HL-60 (cell line): ENCODE data around the gene ABCB1.

ENCODE experiments used
- DNase-seq, 2 experiments: peaks; one replicate each; pipeline ENCODE4 v3.0.0-alpha.2; 2010 to 2020; ENCODE audit warnings: low read depth in 1 of 2, low spot score in 1 of 2
- H3K27ac ChIP-seq: fragments of 250-450 bp; sonication (Bioruptor Pico); replicated peaks from 2 replicates; pipeline ENCODE4 v1.5.1; 2020; ENCODE audit warnings: mild to moderate bottlenecking, moderate library complexity
- H3K27me3 ChIP-seq: fragments of 250-450 bp; sonication (Bioruptor Pico); 2 replicates; pipeline ENCODE4 v1.5.1; 2021; ENCODE audit warnings: mild to moderate bottlenecking, moderate library complexity; ENCODE audit not compliant: insufficient read depth, poor library complexity, severe bottlenecking
- H3K4me3 ChIP-seq: replicated peaks from 2 replicates; pipeline ENCODE4 v1.5.1; 2011; ENCODE audit warnings: mild to moderate bottlenecking, control low read depth, low read length; ENCODE audit not compliant: insufficient read depth
- GABPA ChIP-seq: IDR thresholded peaks from 2 replicates; pipeline ENCODE4 v1.6.1; 2012; ENCODE audit warnings: low read depth
- POLR2AphosphoS5 ChIP-seq: IDR thresholded peaks from 2 replicates; pipeline ENCODE4 v1.6.1; 2012; ENCODE audit warnings: low read depth
- SPI1 ChIP-seq: IDR thresholded peaks from 2 replicates; pipeline ENCODE4 v1.6.1; 2012; ENCODE audit warnings: low read depth, mild to moderate bottlenecking, borderline replicate concordance
- TF ChIP-seq, protein P1 (sequence below): IDR thresholded peaks from 2 replicates; pipeline ENCODE4 v1.6.1; 2012; ENCODE audit warnings: low read depth; ENCODE audit not compliant: insufficient replicate concordance
- TF ChIP-seq, protein P2 (sequence below): IDR thresholded peaks from one replicate; pipeline ENCODE4 v1.5.1; 2011; ENCODE audit warnings: low read length, control low read depth, inconsistent platforms; ENCODE audit not compliant: insufficient read depth

The ABCB1 gene

DNA sequence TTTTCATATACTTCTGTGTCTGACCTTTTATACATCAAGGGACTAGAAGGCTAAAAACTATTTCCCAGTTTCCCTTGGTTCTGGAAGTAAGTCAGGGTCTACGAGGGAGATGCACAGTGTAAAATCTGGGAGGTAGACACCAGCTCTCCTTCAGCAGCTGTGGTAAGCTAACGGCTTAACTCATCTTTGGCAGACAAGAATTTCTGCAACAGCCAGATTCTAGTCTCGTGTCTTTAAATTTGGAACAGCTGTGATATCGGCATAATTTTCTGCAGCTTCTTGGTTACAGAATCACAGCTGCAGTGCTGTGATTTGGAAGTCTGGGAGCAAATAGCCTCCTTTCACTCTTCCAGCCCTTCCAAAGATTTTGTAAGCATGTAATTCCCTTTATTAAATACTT lies 87.8 kb downstream of the ABCB1 start:
- no peak for DNase-seq
- TF ChIP-seq SPI1 = no peak
- no peak for TF ChIP-seq POLR2AphosphoS5
- TF ChIP-seq, protein P1, sequence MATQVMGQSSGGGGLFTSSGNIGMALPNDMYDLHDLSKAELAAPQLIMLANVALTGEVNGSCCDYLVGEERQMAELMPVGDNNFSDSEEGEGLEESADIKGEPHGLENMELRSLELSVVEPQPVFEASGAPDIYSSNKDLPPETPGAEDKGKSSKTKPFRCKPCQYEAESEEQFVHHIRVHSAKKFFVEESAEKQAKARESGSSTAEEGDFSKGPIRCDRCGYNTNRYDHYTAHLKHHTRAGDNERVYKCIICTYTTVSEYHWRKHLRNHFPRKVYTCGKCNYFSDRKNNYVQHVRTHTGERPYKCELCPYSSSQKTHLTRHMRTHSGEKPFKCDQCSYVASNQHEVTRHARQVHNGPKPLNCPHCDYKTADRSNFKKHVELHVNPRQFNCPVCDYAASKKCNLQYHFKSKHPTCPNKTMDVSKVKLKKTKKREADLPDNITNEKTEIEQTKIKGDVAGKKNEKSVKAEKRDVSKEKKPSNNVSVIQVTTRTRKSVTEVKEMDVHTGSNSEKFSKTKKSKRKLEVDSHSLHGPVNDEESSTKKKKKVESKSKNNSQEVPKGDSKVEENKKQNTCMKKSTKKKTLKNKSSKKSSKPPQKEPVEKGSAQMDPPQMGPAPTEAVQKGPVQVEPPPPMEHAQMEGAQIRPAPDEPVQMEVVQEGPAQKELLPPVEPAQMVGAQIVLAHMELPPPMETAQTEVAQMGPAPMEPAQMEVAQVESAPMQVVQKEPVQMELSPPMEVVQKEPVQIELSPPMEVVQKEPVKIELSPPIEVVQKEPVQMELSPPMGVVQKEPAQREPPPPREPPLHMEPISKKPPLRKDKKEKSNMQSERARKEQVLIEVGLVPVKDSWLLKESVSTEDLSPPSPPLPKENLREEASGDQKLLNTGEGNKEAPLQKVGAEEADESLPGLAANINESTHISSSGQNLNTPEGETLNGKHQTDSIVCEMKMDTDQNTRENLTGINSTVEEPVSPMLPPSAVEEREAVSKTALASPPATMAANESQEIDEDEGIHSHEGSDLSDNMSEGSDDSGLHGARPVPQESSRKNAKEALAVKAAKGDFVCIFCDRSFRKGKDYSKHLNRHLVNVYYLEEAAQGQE = no peak
- TF ChIP-seq, protein P2, sequence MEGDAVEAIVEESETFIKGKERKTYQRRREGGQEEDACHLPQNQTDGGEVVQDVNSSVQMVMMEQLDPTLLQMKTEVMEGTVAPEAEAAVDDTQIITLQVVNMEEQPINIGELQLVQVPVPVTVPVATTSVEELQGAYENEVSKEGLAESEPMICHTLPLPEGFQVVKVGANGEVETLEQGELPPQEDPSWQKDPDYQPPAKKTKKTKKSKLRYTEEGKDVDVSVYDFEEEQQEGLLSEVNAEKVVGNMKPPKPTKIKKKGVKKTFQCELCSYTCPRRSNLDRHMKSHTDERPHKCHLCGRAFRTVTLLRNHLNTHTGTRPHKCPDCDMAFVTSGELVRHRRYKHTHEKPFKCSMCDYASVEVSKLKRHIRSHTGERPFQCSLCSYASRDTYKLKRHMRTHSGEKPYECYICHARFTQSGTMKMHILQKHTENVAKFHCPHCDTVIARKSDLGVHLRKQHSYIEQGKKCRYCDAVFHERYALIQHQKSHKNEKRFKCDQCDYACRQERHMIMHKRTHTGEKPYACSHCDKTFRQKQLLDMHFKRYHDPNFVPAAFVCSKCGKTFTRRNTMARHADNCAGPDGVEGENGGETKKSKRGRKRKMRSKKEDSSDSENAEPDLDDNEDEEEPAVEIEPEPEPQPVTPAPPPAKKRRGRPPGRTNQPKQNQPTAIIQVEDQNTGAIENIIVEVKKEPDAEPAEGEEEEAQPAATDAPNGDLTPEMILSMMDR = no peak
- no peak for TF ChIP-seq GABPA
- H3K27me3 ChIP-seq = no peaks in the 10 kb centered on the region
- H3K4me3 ChIP-seq = no peak overlapping the region
- no peak overlapping the region for H3K27ac ChIP-seq

DNA sequence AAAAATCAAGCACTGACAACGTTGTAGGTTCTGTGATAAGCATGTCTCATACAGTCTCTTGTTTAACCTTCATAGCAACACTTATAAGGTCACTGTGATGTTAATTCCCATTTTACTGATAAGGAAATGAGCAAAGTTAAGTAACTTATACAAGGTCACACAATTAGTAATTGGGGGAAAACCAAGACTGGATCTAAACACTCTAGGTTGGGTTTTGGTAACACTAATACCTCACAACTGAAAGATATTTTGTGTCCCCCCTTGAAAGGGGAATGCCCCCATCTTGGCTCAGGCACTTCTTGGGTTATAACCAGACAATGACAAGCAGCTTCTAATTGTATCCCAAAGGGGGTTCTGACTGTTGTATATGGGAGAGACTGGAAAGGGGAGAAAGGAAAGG lies 89.2 kb downstream of the ABCB1 start:
- Histone ChIP-seq H3K27me3 (no peaks in the 10 kb centered on the region), H3K4me3 (no peak overlapping the region), H3K27ac (no peak overlapping the region)
- TF ChIP-seq POLR2AphosphoS5 = no peak
- TF ChIP-seq, protein P1 = no peak
- TF ChIP-seq, protein P2 = no peak
- TF ChIP-seq GABPA = no peak
- no peak for DNase-seq

DNA sequence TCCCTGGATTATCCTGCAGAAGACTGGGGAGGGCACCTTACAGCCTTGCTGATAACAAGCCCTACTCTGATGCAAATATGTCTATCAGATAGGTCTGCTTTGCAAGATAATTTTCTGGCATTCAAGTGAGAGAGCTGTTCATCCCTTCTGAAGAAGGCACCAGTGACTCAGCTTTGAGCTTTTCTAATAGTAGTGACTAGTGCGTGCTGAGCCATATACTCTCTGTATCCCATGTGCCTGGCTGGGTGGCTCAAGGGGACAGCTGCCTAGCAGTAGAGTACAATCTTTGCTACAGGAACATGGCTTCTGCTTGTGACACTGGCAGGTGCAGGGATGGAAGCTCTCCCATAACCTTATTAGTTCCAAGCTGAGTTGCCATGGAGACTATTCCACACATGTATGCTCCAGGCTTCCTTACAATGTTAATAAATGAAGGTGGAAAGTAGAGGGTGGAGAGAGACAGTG lies 90.2 kb downstream of the ABCB1 start:
- TF ChIP-seq GABPA (no peak), SPI1 (no peak), POLR2AphosphoS5 (no peak)
- TF ChIP-seq, protein P1 = no peak
- TF ChIP-seq, protein P2 = no peak
- Histone ChIP-seq H3K27me3 (no peaks in the 10 kb centered on the region), H3K4me3 (no peak overlapping the region), H3K27ac (no peak overlapping the region)
- no peak for DNase-seq
